Upper lobe of left lung (tissue), 6 donors: ENCODE data around the gene FNDC7. TPM values are rescaled to one million over a fixed set of nuclear protein-coding genes. Genes with fewer than 3 reads are reported as not detected.

Experiments
- ATAC-seq, 2 donors: fragments of 200-7000 bp; cut with Tn5 transposase; one replicate each; pipeline ENCODE4 v1.9.1; 2022; ENCODE audit warnings: mild to moderate bottlenecking in 2 of 2, moderate library complexity in 2 of 2; ENCODE audit not compliant: low FRiP score in 2 of 2
- DNase-seq, 2 donors: peaks; one replicate each; pipeline ENCODE4 v3.0.0-alpha.2; 2019 to 2020
- H3K27ac ChIP-seq, 4 donors: fragments of 200-600 bp; sonication (generic); one replicate each; pipeline ENCODE4 v1.5.1; 2016 to 2019
- H3K27me3 ChIP-seq, 4 donors: fragments of 200-600 bp; sonication (generic); one replicate each; pipeline ENCODE4 v1.5.1; 2017 to 2019
- H3K36me3 ChIP-seq, 4 donors: fragments of 200-600 bp; sonication (generic); one replicate each; pipeline ENCODE4 v1.5.1; 2016 to 2019
- H3K4me1 ChIP-seq, 4 donors: fragments of 200-600 bp; sonication (generic); one replicate each; pipeline ENCODE4 v1.5.1; 2018 to 2019
- H3K4me3 ChIP-seq, 4 donors: fragments of 200-600 bp; sonication (generic); one replicate each; pipeline ENCODE4 v1.5.1; 2017 to 2019; ENCODE audit warnings: mild to moderate bottlenecking in 2 of 4, moderate library complexity in 1 of 4
- H3K9me3 ChIP-seq, 4 donors: fragments of 200-600 bp; sonication (generic); one replicate each; pipeline ENCODE4 v1.5.1; 2018 to 2019
- EP300 ChIP-seq, 4 donors: sonication (generic); formaldehyde crosslinking; IDR thresholded peaks; one replicate each; pipeline ENCODE4 v1.5.1; 2017; ENCODE audit warnings: antibody characterized with exemption in 4 of 4, control low read depth in 2 of 4
- POLR2A ChIP-seq, 4 donors: fragments of 450-650 bp; IDR thresholded peaks; one replicate each; pipeline ENCODE4 v1.5.1; 2016 to 2017; ENCODE audit warnings: antibody characterized with exemption in 4 of 4, mild to moderate bottlenecking in 2 of 4
- POLR2AphosphoS5 ChIP-seq, 2 donors: sonication (generic); formaldehyde crosslinking; IDR thresholded peaks; one replicate each; pipeline ENCODE4 v1.5.1; 2017; ENCODE audit warnings: antibody characterized with exemption in 2 of 2
- WGBS, 2 donors: methylation state at CpG; one replicate each; pipeline ENCODE4 v1.1.5; 2017 to 2018; 5-methylcytosine and 5-hydroxymethylcytosine counted together
- total RNA-seq, 6 donors: library from RNA; depleted of rRNA in 4 of 6; stranded (reverse); fragments of >200 nt in 4 of 6; gene quantifications; one replicate each; pipeline versions ENCODE4 v1.1.0 to v1.2.1, GENCODE V29; 2016 to 2021
- TF ChIP-seq, protein P1 (sequence below), 6 experiments: fragments of 450-650 bp in 4 of 6; fragments of 200-600 bp in 2 of 6; sonication (generic) in 2 of 6; IDR thresholded peaks; one replicate each; pipeline ENCODE4 v1.5.1; 2016 to 2019; ENCODE audit warnings: antibody characterized with exemption in 6 of 6
- donor health status: DM: no; HTN: no; CAD: no; lungs with moderate emphysema.
- donor health status: DM: no; HTN: yes; CAD: no; lungs with severe emphysema.

FNDC7 gene
- total RNA-seq, 6 donors from 2014 or later: 2.1 TPM; not detected in 5

DNA sequence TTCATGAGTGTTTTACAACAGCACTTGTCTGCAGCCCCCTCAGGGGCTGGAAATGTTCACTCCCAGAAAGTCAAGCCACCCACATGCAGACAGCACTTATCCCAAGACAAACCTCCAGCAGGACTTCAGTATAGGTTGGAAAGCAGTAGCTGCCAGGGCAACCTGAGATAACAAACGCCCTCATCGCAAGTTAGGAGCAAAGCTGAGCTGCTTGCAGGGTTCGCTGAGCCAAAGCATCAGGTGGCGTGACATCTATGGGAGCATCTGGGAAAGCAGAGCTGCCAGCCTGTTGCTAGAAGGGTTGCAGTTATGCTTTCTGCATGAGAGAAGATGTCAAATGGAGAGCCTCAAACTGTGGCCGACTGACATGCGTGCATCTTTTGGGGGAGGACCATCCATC lies 29.5 kb downstream of the FNDC7 start:
- no peaks in the 10 kb centered on the region for H3K36me3 ChIP-seq

DNA sequence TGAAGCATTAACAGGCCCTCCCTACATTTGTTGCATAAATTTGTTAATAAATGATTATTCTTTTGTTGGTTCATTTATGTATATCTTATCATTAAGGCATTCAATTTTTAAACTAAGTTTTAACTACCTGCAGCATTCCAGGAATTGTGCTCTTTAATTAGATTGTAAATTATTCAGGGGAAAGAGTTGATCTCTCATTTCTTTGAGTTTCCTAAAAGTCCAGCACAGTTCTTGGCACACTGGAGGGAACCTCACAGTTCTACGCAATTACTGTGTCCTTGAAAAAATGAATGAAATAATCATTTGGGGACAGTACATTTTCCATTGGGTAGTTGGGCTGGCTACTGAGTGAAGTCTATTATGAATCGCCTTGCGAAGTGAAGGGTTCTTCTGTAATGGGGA lies 33.3 kb downstream of the FNDC7 start:
- ATAC-seq (no peak), DNase-seq (no peak)
- Histone ChIP-seq H3K4me1 (peaks cover 15 to 24% (median 19%) of the 10 kb centered on the region in 4 donors), H3K27ac (peak overlapping the region; percentile 98 to 100 (median 100)), H3K27me3 (no peaks in the 10 kb centered on the region), H3K9me3 (no peaks in the 10 kb centered on the region), H3K4me3 (peak overlapping the region in 1 of 4 donors; percentile 91), H3K36me3 (no peaks in the 10 kb centered on the region)
- WGBS, 2 donors: 44 to 48% methylated on average over 3 of the region's 3 CpGs
- TF ChIP-seq POLR2AphosphoS5 (IDR thresholded peaks at IDR 0.05) (no peak), EP300 (IDR thresholded peaks at IDR 0.05) (no peak), POLR2A (IDR thresholded peaks at IDR 0.05) (no peak)
- TF ChIP-seq, protein P1, sequence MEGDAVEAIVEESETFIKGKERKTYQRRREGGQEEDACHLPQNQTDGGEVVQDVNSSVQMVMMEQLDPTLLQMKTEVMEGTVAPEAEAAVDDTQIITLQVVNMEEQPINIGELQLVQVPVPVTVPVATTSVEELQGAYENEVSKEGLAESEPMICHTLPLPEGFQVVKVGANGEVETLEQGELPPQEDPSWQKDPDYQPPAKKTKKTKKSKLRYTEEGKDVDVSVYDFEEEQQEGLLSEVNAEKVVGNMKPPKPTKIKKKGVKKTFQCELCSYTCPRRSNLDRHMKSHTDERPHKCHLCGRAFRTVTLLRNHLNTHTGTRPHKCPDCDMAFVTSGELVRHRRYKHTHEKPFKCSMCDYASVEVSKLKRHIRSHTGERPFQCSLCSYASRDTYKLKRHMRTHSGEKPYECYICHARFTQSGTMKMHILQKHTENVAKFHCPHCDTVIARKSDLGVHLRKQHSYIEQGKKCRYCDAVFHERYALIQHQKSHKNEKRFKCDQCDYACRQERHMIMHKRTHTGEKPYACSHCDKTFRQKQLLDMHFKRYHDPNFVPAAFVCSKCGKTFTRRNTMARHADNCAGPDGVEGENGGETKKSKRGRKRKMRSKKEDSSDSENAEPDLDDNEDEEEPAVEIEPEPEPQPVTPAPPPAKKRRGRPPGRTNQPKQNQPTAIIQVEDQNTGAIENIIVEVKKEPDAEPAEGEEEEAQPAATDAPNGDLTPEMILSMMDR (IDR thresholded peaks at IDR 0.05): no peak

More for the DNA sequence above, 29.5 kb downstream of the FNDC7 start:
- ATAC-seq: no peak
- no peaks in the 10 kb centered on the region for H3K9me3 ChIP-seq
- no peak overlapping the region for H3K27ac ChIP-seq
- DNase-seq: no peak
- no peaks in the 10 kb centered on the region for H3K27me3 ChIP-seq
- 67 to 79% methylated on average over 6 of the region's 6 CpGs for WGBS, 2 donors
- no peak overlapping the region for H3K4me3 ChIP-seq
- peaks cover 0 to under 1% (median 0%) of the 10 kb centered on the region in 4 donors for H3K4me1 ChIP-seq
- TF ChIP-seq POLR2AphosphoS5 (IDR thresholded peaks at IDR 0.05): no peak
- TF ChIP-seq POLR2A (IDR thresholded peaks at IDR 0.05): no peak
- no peak for TF ChIP-seq EP300 (IDR thresholded peaks at IDR 0.05)

DNA sequence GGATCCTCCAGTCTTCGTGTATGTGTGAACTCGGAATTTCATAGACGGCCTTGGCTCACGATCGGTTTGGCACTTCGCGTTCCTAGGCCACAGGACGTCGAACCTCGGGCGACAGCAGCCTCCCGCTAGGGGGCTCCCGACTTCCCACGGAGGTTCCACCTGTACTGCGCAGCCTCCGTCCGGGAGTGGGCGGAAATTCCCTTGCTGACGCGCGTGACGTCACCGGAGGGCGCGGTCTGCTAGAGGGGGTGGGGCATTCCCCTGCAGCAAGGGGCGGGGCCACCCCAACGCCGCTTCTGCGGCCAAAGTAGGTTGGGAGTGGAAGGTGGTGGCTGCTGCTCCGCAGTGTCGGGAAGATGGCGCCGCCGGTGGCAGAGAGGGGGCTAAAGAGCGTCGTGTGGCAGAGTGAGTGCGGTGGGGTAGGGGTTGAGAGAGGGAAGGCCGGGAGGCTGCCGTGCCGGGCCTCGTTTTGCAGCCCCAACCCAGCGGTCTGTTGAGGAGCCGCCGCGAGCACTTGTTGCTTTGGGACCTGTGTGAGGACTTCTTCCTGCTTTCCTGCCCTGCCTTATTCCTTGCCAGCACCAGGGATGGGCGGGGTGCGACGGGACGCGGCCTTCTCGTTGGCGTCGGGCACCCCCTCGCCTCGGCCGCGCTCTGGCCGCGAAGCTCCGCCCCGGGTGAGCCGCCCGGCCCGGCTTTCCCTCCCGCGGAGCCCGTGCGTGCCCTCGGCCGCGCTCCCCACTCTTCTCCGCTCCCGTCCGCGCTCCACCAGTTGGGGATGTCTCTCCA lies 33.9 kb downstream of the FNDC7 start, which contains the start of gene STXBP3:
Gene STXBP3 (plus strand): TSS at position 293 of the 789 bp plus-strand sequence. CDS start 64 bp downstream, at position 357.
- DNase-seq (peak; percentile 98), ATAC-seq (peak; percentile 97 to 99)
- Histone ChIP-seq H3K27me3 (no peaks in the 10 kb centered on the region), H3K36me3 (no peaks in the 10 kb centered on the region), H3K9me3 (no peaks in the 10 kb centered on the region), H3K27ac (peak within 1 kb of the TSS; percentile 98 to 100 (median 100)), H3K4me3 (peak within 1 kb of the TSS; percentile 72 to 92 (median 84)), H3K4me1 (peaks cover 15 to 26% (median 20%) of the 10 kb centered on the region in 4 donors)
- WGBS, 2 donors: 0 to 1% methylated on average over 25 to 75 of the region's 75 CpGs
- TF ChIP-seq POLR2A (IDR thresholded peaks at IDR 0.05) (peak; percentile 67 to 99 (median 98)), EP300 (IDR thresholded peaks at IDR 0.05) (peak in 1 of 4 donors; percentile 89), POLR2AphosphoS5 (IDR thresholded peaks at IDR 0.05) (peak; percentile 99)
- TF ChIP-seq, protein P1 (IDR thresholded peaks at IDR 0.05): peak; percentile 85 to 98 (median 96)

DNA sequence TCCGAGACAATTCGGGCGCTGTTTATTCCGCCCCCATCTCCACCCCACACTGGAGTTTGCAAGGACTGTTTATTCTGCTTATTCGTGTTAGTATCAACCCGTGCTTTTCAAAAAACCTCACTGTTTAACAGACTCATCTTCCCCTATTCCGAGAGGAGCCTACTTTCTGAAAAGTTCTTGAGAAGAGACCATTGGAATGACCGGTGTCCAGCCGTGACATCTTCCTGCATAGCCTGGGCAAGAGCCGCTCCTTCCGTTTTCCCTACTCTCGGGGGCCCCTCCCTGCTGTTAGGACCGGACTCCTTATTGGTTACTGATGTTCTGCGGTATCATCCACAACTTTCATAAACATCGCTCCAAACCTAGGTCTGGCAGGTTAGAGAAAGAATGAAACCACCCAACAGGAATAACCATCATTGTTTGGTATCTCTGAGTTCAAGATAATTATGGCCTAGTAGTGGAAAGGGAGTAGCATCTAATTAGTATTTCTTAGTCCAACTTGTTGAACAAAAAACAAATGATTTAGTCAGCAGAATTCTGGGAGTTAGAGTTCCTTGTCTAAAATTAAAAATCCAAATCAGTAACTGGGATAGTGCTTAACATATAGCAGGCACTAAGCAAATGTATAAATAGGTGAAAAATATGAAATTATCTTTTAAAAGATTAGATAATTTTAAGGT lies 34.6 kb downstream of the FNDC7 start:
- ATAC-seq: peak; percentile 86 to 93

More for the DNA sequence above, 34.6 kb downstream of the FNDC7 start:
- Histone ChIP-seq H3K27me3 (no peaks in the 10 kb centered on the region), H3K36me3 (peaks cover 0 to 2% (median 0%) of the 10 kb centered on the region in 4 donors), H3K9me3 (no peaks in the 10 kb centered on the region), H3K27ac (peak overlapping the region; percentile 98 to 100 (median 100)), H3K4me3 (peak overlapping the region; percentile 72 to 92 (median 84)), H3K4me1 (peaks cover 15 to 26% (median 20%) of the 10 kb centered on the region in 4 donors)
- peak; percentile 83 to 84 for TF ChIP-seq POLR2AphosphoS5 (IDR thresholded peaks at IDR 0.05)
- peak in 2 of 4 donors; percentile 39 to 47 for TF ChIP-seq POLR2A (IDR thresholded peaks at IDR 0.05)
- TF ChIP-seq, protein P1 (IDR thresholded peaks at IDR 0.05): no peak
- no peak for TF ChIP-seq EP300 (IDR thresholded peaks at IDR 0.05)
- peak in 1 of 2 donors; percentile 92 for DNase-seq
- WGBS, 2 donors: 0 to 1% methylated on average over 15 of the region's 15 CpGs
